Measurements from ENCODE around the gene CNN1.

CNN1 gene

GRCh38 chr19:11534948-11535347 is 3.7 kb upstream of the CNN1 start:
- WGBS: 88% methylated on average over 5 of the region's 5 CpGs
- Histone ChIP-seq H3K4me1 (ENCODE audit: insufficient read depth, low read length) (peaks cover 4% of the 10 kb centered on the region; the same call in 1 of the 2 replicates), H3K4me3 (ENCODE audit: low read length) (no peak overlapping the region), H3K36me3 (ENCODE audit: insufficient read depth, low read length) (no peaks in the 10 kb centered on the region), H3K9me3 (ENCODE audit: insufficient read depth, low read depth, low read length) (no peaks in the 10 kb centered on the region), H3K27me3 (ENCODE audit: insufficient read depth, low read length) (no peaks in the 10 kb centered on the region), H3K9ac (ENCODE audit: low read depth, low read length) (no peak overlapping the region), H3K27ac (ENCODE audit: low read depth, low read length) (no peak overlapping the region)

- Histone ChIP-seq H3K4me3 (ENCODE audit: low read length) (peak overlapping the region; percentile 65), H3K4me1 (ENCODE audit: insufficient read depth, low read length) (peaks cover 10% of the 10 kb centered on the region), H3K36me3 (ENCODE audit: insufficient read depth, low read length) (no peaks in the 10 kb centered on the region), H3K27ac (ENCODE audit: low read depth, low read length) (peak overlapping the region; percentile 61), H3K9ac (ENCODE audit: low read depth, low read length) (peak overlapping the region; percentile 73), H3K9me3 (ENCODE audit: insufficient read depth, low read depth, low read length) (no peaks in the 10 kb centered on the region), H3K27me3 (ENCODE audit: insufficient read depth, low read length) (no peaks in the 10 kb centered on the region)
- WGBS: 11% methylated on average over 54 of the region's 54 CpGs
These were observed 2.7 kb upstream of the CNN1 start for GRCh38 chr19:11535792-11536595.

GRCh38 chr19:11539495-11540365 is 1.1 kb downstream of the CNN1 start:
- Histone ChIP-seq H3K27ac (ENCODE audit: low read depth, low read length) (peak overlapping the region; percentile 58; the same call in 1 of the 2 replicates), H3K4me3 (ENCODE audit: low read length) (peak overlapping the region; percentile 45), H3K27me3 (ENCODE audit: insufficient read depth, low read length) (no peaks in the 10 kb centered on the region), H3K9ac (ENCODE audit: low read depth, low read length) (peak overlapping the region; percentile 60), H3K36me3 (ENCODE audit: insufficient read depth, low read length) (no peaks in the 10 kb centered on the region; the same call in 1 of the 2 replicates), H3K9me3 (ENCODE audit: insufficient read depth, low read depth, low read length) (no peaks in the 10 kb centered on the region), H3K4me1 (ENCODE audit: insufficient read depth, low read length) (peaks cover 10% of the 10 kb centered on the region)
- 11% methylated on average over 30 of the region's 36 CpGs for WGBS

GRCh38 chr19:11540645-11541044 is 2.0 kb downstream of the CNN1 start:
- peak overlapping the region; percentile 44 for H3K4me3 ChIP-seq (ENCODE audit: low read length)
- no peaks in the 10 kb centered on the region; the same call in 1 of the 2 replicates for H3K36me3 ChIP-seq (ENCODE audit: insufficient read depth, low read length)
- H3K9me3 ChIP-seq (ENCODE audit: insufficient read depth, low read depth, low read length): no peaks in the 10 kb centered on the region
- H3K9ac ChIP-seq (ENCODE audit: low read depth, low read length): peak overlapping the region; percentile 60; the same call in 1 of the 2 replicates
- peaks cover 7% of the 10 kb centered on the region for H3K4me1 ChIP-seq (ENCODE audit: insufficient read depth, low read length)
- H3K27me3 ChIP-seq (ENCODE audit: insufficient read depth, low read length): no peaks in the 10 kb centered on the region
- 88% methylated on average over 5 of the region's 5 CpGs for WGBS
- peak overlapping the region; percentile 58; the same call in 1 of the 2 replicates for H3K27ac ChIP-seq (ENCODE audit: low read depth, low read length)

GRCh38 chr19:11541238-11541637 is 2.6 kb downstream of the CNN1 start:
- Histone ChIP-seq H3K4me1 (ENCODE audit: insufficient read depth, low read length) (peaks cover 6% of the 10 kb centered on the region), H3K9me3 (ENCODE audit: insufficient read depth, low read depth, low read length) (no peaks in the 10 kb centered on the region), H3K36me3 (ENCODE audit: insufficient read depth, low read length) (no peaks in the 10 kb centered on the region; the same call in 1 of the 2 replicates), H3K27me3 (ENCODE audit: insufficient read depth, low read length) (no peaks in the 10 kb centered on the region), H3K27ac (ENCODE audit: low read depth, low read length) (no peak overlapping the region), H3K9ac (ENCODE audit: low read depth, low read length) (no peak overlapping the region), H3K4me3 (ENCODE audit: low read length) (no peak overlapping the region)
- 89% methylated on average over 3 of the region's 3 CpGs for WGBS

GRCh38 chr19:11547929-11548700 is 9.5 kb downstream of the CNN1 start:
- Histone ChIP-seq H3K4me3 (ENCODE audit: low read length) (no peak overlapping the region), H3K36me3 (ENCODE audit: insufficient read depth, low read length) (peaks cover 25% of the 10 kb centered on the region), H3K27ac (ENCODE audit: low read depth, low read length) (no peak overlapping the region), H3K27me3 (ENCODE audit: insufficient read depth, low read length) (no peaks in the 10 kb centered on the region), H3K4me1 (ENCODE audit: insufficient read depth, low read length) (no peaks in the 10 kb centered on the region), H3K9me3 (ENCODE audit: insufficient read depth, low read depth, low read length) (no peaks in the 10 kb centered on the region), H3K9ac (ENCODE audit: low read depth, low read length) (no peak overlapping the region)
- WGBS: 94% methylated on average over 14 of the region's 14 CpGs

GRCh38 chr19:11549386-11549953 is 10.8 kb downstream of the CNN1 start:
- Histone ChIP-seq H3K27ac (ENCODE audit: low read depth, low read length) (no peak overlapping the region), H3K36me3 (ENCODE audit: insufficient read depth, low read length) (peaks cover 39% of the 10 kb centered on the region)
- 95% methylated on average over 24 of the region's 24 CpGs for WGBS

GRCh38 chr19:11550265-11550664 is 11.6 kb downstream of the CNN1 start:
- 95% methylated on average over 8 of the region's 8 CpGs for WGBS
- no peaks in the 10 kb centered on the region for H3K4me1 ChIP-seq (ENCODE audit: insufficient read depth, low read length)
- no peaks in the 10 kb centered on the region for H3K27me3 ChIP-seq (ENCODE audit: insufficient read depth, low read length)
- H3K4me3 ChIP-seq (ENCODE audit: low read length): no peak overlapping the region
- H3K9ac ChIP-seq (ENCODE audit: low read depth, low read length): no peak overlapping the region
- no peaks in the 10 kb centered on the region for H3K9me3 ChIP-seq (ENCODE audit: insufficient read depth, low read depth, low read length)
- peaks cover 42% of the 10 kb centered on the region for H3K36me3 ChIP-seq (ENCODE audit: insufficient read depth, low read length)
- no peak overlapping the region for H3K27ac ChIP-seq (ENCODE audit: low read depth, low read length)

More at GRCh38 chr19:11549386-11549953, 10.8 kb downstream of the CNN1 start:
- no peaks in the 10 kb centered on the region for H3K4me1 ChIP-seq (ENCODE audit: insufficient read depth, low read length)
- no peak overlapping the region for H3K9ac ChIP-seq (ENCODE audit: low read depth, low read length)
- H3K27me3 ChIP-seq (ENCODE audit: insufficient read depth, low read length): no peaks in the 10 kb centered on the region
- no peak overlapping the region for H3K4me3 ChIP-seq (ENCODE audit: low read length)
- H3K9me3 ChIP-seq (ENCODE audit: insufficient read depth, low read depth, low read length): no peaks in the 10 kb centered on the region

- no peaks in the 10 kb centered on the region for H3K9me3 ChIP-seq (ENCODE audit: insufficient read depth, low read depth, low read length)
- no peak overlapping the region for H3K9ac ChIP-seq (ENCODE audit: low read depth, low read length)
- H3K27me3 ChIP-seq (ENCODE audit: insufficient read depth, low read length): no peaks in the 10 kb centered on the region
- H3K27ac ChIP-seq (ENCODE audit: low read depth, low read length): peak overlapping the region; percentile 26; the same call in 1 of the 2 replicates
- H3K4me1 ChIP-seq (ENCODE audit: insufficient read depth, low read length): no peaks in the 10 kb centered on the region
- 87% methylated on average over 26 of the region's 26 CpGs for WGBS
- no peak overlapping the region for H3K4me3 ChIP-seq (ENCODE audit: low read length)
- peaks cover 50% of the 10 kb centered on the region for H3K36me3 ChIP-seq (ENCODE audit: insufficient read depth, low read length)
These were observed 13.1 kb downstream of the CNN1 start for GRCh38 chr19:11551603-11552235.
